ENCODE data around the gene GALNT6.
A peak's percentile ranks its signal among the peaks of the same experiment; 100 is the strongest.

The GALNT6 gene, protein sequence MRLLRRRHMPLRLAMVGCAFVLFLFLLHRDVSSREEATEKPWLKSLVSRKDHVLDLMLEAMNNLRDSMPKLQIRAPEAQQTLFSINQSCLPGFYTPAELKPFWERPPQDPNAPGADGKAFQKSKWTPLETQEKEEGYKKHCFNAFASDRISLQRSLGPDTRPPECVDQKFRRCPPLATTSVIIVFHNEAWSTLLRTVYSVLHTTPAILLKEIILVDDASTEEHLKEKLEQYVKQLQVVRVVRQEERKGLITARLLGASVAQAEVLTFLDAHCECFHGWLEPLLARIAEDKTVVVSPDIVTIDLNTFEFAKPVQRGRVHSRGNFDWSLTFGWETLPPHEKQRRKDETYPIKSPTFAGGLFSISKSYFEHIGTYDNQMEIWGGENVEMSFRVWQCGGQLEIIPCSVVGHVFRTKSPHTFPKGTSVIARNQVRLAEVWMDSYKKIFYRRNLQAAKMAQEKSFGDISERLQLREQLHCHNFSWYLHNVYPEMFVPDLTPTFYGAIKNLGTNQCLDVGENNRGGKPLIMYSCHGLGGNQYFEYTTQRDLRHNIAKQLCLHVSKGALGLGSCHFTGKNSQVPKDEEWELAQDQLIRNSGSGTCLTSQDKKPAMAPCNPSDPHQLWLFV

DNA sequence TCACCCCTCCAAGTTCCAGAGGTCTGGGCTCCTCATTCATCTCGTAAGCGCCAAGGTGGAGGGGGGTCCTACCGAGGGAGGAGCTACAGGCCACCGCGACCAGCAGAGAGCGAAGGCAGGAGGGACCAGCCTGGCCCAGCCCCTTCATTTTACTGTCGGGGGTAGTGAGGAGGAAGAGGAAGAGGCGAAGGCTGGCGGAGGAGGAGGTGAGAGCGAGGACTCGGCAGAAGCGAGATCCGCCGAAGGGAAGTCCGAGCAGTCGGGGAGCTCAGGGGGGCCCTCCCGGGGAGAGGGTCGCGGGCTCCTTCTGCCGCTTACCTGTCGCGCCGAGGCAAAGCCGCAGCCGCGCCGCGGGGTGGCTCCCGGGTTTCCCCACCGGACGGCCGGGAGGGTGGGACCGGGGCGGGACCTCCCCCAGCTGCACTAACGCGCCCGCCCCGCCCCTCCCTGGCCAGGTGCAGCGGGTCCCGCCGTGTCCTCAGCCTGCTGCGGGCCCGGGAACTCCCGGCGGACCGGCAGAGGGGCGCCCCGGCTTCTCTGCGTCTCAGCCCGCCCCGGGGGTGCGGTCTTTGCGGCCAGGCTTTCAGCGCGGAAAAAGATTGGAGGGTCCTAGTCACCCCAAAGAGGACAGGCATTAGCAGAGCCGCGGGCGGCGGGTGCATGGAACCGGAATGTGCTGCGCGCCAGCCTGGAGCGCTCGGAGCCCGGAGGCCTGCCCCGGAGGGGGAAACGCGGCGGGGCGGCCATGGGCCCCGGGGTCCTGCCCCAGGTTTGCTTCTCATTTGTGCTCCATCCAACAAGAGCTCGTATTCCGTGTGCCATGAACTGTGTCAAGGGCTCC is at the start of gene GALNT6:
Gene GALNT6 (minus strand): TSS at position 124 of the 841 bp plus-strand sequence. CDS start 11,625 bp downstream, outside the sequence.
- Histone ChIP-seq H2AFZ (ENCODE audit: low read depth) (peak within 1 kb of the TSS; percentile 99), H3K4me3 (IDR thresholded peaks at IDR 0.05; ENCODE audit: insufficient read depth, low read depth, low read length) (no peak within 1 kb of the TSS), H3K27ac (no peak within 1 kb of the TSS), H3K4me2 (peak within 1 kb of the TSS; percentile 100), H3K79me2 (ENCODE audit: insufficient read depth, low read depth) (no peaks in the 10 kb centered on the region), H3K4me1 (ENCODE audit: low read depth, poor library complexity, severe bottlenecking) (peaks cover 21% of the 10 kb centered on the region), H4K20me1 (ENCODE audit: insufficient read depth) (no peaks in the 10 kb centered on the region), H3K36me3 (ENCODE audit: insufficient read depth) (no peaks in the 10 kb centered on the region), H3K9ac (peak within 1 kb of the TSS; percentile 50; the same call in 1 of the 2 replicates), H3K27me3 (ENCODE audit: insufficient read depth, low read depth) (peaks cover 3% of the 10 kb centered on the region; the same call in 1 of the 2 replicates)
- TF ChIP-seq, protein P1, sequence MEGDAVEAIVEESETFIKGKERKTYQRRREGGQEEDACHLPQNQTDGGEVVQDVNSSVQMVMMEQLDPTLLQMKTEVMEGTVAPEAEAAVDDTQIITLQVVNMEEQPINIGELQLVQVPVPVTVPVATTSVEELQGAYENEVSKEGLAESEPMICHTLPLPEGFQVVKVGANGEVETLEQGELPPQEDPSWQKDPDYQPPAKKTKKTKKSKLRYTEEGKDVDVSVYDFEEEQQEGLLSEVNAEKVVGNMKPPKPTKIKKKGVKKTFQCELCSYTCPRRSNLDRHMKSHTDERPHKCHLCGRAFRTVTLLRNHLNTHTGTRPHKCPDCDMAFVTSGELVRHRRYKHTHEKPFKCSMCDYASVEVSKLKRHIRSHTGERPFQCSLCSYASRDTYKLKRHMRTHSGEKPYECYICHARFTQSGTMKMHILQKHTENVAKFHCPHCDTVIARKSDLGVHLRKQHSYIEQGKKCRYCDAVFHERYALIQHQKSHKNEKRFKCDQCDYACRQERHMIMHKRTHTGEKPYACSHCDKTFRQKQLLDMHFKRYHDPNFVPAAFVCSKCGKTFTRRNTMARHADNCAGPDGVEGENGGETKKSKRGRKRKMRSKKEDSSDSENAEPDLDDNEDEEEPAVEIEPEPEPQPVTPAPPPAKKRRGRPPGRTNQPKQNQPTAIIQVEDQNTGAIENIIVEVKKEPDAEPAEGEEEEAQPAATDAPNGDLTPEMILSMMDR (conservative IDR thresholded peaks at IDR 0.05; ENCODE audit: low read depth, low read length) = no peak

DNA sequence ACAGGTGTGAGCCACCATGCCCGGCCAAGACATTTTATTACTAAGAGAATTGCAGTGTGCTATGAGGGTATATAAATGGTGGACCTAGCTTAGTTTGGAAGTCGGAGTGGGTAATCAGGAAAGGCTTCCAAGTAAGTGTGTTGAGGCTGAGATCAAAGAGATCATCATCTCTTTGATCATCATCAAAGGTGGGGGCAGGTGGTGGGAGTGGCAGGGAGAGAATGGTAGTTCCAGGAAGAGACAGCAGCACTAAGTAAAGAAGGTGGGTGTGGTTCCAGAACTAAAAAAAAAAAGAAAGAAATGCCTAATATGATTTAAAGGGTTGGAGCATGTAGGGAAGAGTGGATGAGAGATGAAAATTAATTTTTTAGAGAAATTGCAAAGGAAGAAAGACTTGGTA is 48.1 kb upstream of the GALNT6 start:
- TF ChIP-seq, protein P1 (conservative IDR thresholded peaks at IDR 0.05; ENCODE audit: low read depth, low read length) = no peak
- H3K27me3 ChIP-seq (ENCODE audit: insufficient read depth, low read depth) = no peaks in the 10 kb centered on the region

DNA sequence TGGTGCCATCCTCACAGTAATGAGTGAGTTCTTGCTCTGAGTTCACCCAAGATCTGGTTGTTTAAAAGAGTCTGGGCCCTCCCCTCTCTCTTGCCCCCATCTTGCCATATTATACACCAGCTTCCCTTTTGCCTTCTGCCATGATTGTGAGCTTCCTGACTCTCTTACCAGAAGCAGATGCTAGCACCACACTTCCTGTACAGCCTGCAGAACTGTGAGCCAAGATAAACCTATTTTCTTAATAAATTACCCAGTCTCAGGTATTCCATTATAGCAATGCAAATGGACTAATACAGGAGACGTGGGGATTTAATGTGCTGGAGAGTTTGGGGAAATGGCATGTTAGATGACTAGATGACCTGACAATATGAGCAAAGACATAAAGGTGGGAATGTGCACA is 46.2 kb upstream of the GALNT6 start:
- H4K20me1 ChIP-seq (ENCODE audit: insufficient read depth) = no peaks in the 10 kb centered on the region
- H3K4me2 ChIP-seq = no peak overlapping the region
- H3K4me3 ChIP-seq (IDR thresholded peaks at IDR 0.05; ENCODE audit: insufficient read depth, low read depth, low read length) = no peak overlapping the region
- no peaks in the 10 kb centered on the region for H3K27me3 ChIP-seq (ENCODE audit: insufficient read depth, low read depth)
- TF ChIP-seq, protein P1 (conservative IDR thresholded peaks at IDR 0.05; ENCODE audit: low read depth, low read length) = no peak
- H2AFZ ChIP-seq (ENCODE audit: low read depth) = no peak overlapping the region
- no peaks in the 10 kb centered on the region for H3K36me3 ChIP-seq (ENCODE audit: insufficient read depth)
- H3K4me1 ChIP-seq (ENCODE audit: low read depth, poor library complexity, severe bottlenecking) = no peaks in the 10 kb centered on the region
- no peaks in the 10 kb centered on the region for H3K79me2 ChIP-seq (ENCODE audit: insufficient read depth, low read depth)
- H3K9ac ChIP-seq = no peak overlapping the region
- H3K27ac ChIP-seq = no peak overlapping the region

More for the DNA sequence above, 48.1 kb upstream of the GALNT6 start:
- Histone ChIP-seq H3K27ac (no peak overlapping the region), H3K9ac (no peak overlapping the region), H3K36me3 (ENCODE audit: insufficient read depth) (no peaks in the 10 kb centered on the region), H3K4me2 (no peak overlapping the region), H3K79me2 (ENCODE audit: insufficient read depth, low read depth) (no peaks in the 10 kb centered on the region), H3K4me1 (ENCODE audit: low read depth, poor library complexity, severe bottlenecking) (no peaks in the 10 kb centered on the region), H2AFZ (ENCODE audit: low read depth) (no peak overlapping the region), H4K20me1 (ENCODE audit: insufficient read depth) (no peaks in the 10 kb centered on the region), H3K4me3 (IDR thresholded peaks at IDR 0.05; ENCODE audit: insufficient read depth, low read depth, low read length) (no peak overlapping the region)

DNA sequence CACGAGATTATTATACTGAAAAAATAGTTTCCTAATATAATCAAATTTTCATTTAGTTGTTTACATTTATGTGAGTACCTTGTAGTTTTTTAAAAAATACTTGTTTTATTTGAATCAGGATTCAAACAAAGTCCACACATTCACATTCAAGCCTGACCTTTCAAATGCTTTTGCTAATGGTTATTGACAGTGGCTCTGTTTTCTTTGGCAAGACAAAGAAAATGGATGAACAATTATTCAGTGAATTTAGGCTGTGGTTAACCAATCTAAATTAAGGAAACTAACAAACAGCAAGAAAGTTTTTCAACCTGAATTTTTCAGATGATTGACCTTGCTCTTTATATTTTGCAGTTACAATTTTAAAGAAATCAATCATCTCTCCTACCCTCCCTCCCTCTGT is 43.1 kb upstream of the GALNT6 start:
- TF ChIP-seq, protein P1 (conservative IDR thresholded peaks at IDR 0.05; ENCODE audit: low read depth, low read length) = no peak
- Histone ChIP-seq H3K36me3 (ENCODE audit: insufficient read depth) (no peaks in the 10 kb centered on the region), H4K20me1 (ENCODE audit: insufficient read depth) (no peaks in the 10 kb centered on the region), H3K9ac (no peak overlapping the region), H3K79me2 (ENCODE audit: insufficient read depth, low read depth) (no peaks in the 10 kb centered on the region), H3K4me2 (no peak overlapping the region), H3K27ac (no peak overlapping the region), H3K27me3 (ENCODE audit: insufficient read depth, low read depth) (no peaks in the 10 kb centered on the region), H2AFZ (ENCODE audit: low read depth) (no peak overlapping the region), H3K4me1 (ENCODE audit: low read depth, poor library complexity, severe bottlenecking) (peaks cover 9% of the 10 kb centered on the region), H3K4me3 (IDR thresholded peaks at IDR 0.05; ENCODE audit: insufficient read depth, low read depth, low read length) (no peak overlapping the region)
